BJ (cell line): ENCODE data around the gene ZNF385D. TPM values are rescaled to one million over a fixed set of nuclear protein-coding genes. Genes with fewer than 3 reads are reported as not detected.

Experiments used
- CTCF ChIA-PET: fragments of 350-600 bp; formaldehyde crosslinking; extraction: SDS; loops from one replicate; lab custom pipeline; 2021; ENCODE audit warnings: antibody characterized with exemption, inconsistent platforms; lab: Yijun Ruan, JAX
- POLR2A ChIA-PET: fragments of 300-600 bp; sonication (Branson Sonifier 250); formaldehyde crosslinking; extraction: SDS; loops from one replicate; lab custom pipeline; 2021; ENCODE audit warnings: antibody characterized with exemption; lab: Charles Lee
- DNase-seq: peaks from one replicate; pipeline ENCODE4 v3.0.0-alpha.2; 2011; ENCODE audit warnings: low read depth
- H3K27me3 ChIP-seq: 2 replicates; pipeline ENCODE4 v1.6.0; 2011; ENCODE audit warnings: low read length; ENCODE audit not compliant: control insufficient read depth, insufficient read depth
- H3K36me3 ChIP-seq: 2 replicates; pipeline ENCODE4 v1.5.1; 2011; ENCODE audit warnings: low read length; ENCODE audit not compliant: control insufficient read depth, insufficient read depth
- H3K4me3 ChIP-seq: 2 replicates; pipeline ENCODE4 v1.5.1; 2011; ENCODE audit warnings: low read depth, mild to moderate bottlenecking, control low read depth, low read length
- polyA plus RNA-seq: library from polyadenylated mRNA; depleted of rRNA; stranded (reverse); fragments of >200 nt; gene quantifications from 2 replicates; pipeline ENCODE4 v1.2.3, GENCODE V29; 2011
- TF ChIP-seq, protein P1 (sequence below): IDR thresholded peaks from 2 replicates; pipeline ENCODE4 v1.5.1; 2011; ENCODE audit warnings: low read depth, mild to moderate bottlenecking, control low read depth, inconsistent platforms, low read length, moderate library complexity; ENCODE audit not compliant: insufficient read depth

Gene ZNF385D
- polyA plus RNA-seq, 1 experiment: 2.2 TPM

DNA sequence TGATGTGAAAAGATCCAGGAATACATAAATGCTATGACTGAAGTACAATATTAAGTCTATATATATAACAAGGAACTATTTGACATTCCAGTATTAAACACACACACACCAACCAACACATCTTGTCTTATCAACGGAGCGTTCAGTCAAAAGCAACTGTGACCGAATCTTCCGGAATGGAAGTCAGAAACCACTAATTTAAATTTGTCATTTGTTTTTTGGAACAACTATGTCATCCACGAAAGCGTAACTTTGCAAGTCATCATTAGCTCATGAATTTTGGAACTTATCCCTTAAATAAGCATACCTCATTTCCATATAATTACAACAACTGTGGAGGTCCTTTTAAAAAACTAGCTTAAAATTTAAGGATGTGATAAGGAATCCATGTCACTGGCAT is 5.0 kb downstream of the ZNF385D start:
- ChIA-PET CTCF (no interaction called here), POLR2A (no interaction called here)
- TF ChIP-seq, protein P1, sequence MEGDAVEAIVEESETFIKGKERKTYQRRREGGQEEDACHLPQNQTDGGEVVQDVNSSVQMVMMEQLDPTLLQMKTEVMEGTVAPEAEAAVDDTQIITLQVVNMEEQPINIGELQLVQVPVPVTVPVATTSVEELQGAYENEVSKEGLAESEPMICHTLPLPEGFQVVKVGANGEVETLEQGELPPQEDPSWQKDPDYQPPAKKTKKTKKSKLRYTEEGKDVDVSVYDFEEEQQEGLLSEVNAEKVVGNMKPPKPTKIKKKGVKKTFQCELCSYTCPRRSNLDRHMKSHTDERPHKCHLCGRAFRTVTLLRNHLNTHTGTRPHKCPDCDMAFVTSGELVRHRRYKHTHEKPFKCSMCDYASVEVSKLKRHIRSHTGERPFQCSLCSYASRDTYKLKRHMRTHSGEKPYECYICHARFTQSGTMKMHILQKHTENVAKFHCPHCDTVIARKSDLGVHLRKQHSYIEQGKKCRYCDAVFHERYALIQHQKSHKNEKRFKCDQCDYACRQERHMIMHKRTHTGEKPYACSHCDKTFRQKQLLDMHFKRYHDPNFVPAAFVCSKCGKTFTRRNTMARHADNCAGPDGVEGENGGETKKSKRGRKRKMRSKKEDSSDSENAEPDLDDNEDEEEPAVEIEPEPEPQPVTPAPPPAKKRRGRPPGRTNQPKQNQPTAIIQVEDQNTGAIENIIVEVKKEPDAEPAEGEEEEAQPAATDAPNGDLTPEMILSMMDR: no peak
- H3K27me3 ChIP-seq: no peaks in the 10 kb centered on the region
- no peak overlapping the region for H3K4me3 ChIP-seq
- DNase-seq: no peak
- H3K36me3 ChIP-seq: no peaks in the 10 kb centered on the region

DNA sequence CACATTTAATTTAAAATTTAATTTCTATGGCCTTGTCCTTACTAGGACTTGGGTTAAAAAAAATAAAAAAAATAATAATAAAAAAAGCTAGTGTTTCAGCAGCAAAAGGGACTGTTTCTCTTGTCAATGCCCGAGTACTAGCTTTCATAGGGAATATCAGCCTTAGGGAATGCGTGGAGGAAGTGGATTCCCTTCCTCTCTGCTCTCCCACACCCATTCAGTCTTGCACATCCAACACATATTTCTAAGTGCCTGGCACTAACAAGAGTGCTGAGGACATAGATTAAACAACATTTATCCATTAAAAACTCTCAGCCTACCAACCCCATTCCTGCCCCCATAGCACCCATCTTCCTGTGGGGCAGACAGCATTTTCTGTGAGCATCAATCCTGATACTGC is 6.2 kb downstream of the ZNF385D start:
- POLR2A ChIA-PET: no interaction called here
- TF ChIP-seq, protein P1: no peak
- CTCF ChIA-PET: interaction anchor here (0.9 kb wide), 1 partner anchor 18 kb away, joined by 3 read pairs; no protein-coding TSS in a partner anchor
- DNase-seq: no peak
- Histone ChIP-seq H3K36me3 (no peaks in the 10 kb centered on the region), H3K27me3 (no peaks in the 10 kb centered on the region), H3K4me3 (no peak overlapping the region)

DNA sequence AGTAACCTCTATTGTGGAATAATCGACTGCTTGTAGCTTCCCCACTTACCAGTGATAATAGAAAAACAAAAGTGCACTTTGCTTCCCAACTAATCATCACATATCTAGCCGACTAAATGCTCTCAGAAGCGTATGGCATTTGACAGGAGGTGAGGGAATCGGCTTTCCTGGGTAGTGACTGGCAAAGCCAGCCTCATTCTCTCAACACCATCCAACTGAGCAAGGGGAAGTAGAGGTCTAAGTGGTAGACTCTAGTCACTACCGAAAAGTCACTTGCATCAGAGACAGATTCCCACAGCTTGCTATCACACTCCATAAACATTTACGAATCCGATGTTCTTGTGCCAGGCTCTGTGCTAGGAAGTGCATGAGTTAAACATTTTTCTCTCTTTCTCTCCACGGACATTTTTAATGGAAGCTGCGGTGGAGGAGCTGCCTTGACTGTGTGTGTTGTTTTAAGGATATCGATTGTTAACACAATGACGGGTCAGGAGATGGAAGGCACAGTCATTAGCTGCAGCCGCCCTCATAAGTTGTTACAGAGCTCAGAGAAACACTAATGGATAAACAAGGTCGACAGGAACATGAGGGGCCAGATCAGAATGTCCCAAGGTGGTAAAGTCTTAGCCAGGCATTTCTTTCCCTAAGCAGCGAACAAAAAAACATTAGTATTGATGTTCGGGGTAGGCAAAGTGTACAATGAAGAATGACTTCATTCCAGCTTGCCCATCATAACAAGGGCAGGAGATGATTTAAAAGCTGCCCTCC is 11.9 kb downstream of the ZNF385D start:
- TF ChIP-seq, protein P1: no peak
- no peak for DNase-seq
- Histone ChIP-seq H3K36me3 (no peaks in the 10 kb centered on the region), H3K27me3 (no peaks in the 10 kb centered on the region), H3K4me3 (no peak overlapping the region)
- ChIA-PET CTCF (no interaction called here), POLR2A (no interaction called here)

- POLR2A ChIA-PET: no interaction called here
- Histone ChIP-seq H3K27me3 (no peaks in the 10 kb centered on the region), H3K36me3 (no peaks in the 10 kb centered on the region), H3K4me3 (no peak overlapping the region)
- TF ChIP-seq, protein P1: no peak
- DNase-seq: no peak
- CTCF ChIA-PET: no interaction called here
Observed at GRCh38 chr3:21738283-21738682, 12.7 kb downstream of the ZNF385D start.

- DNase-seq: no peak
- TF ChIP-seq, protein P1: no peak
- Histone ChIP-seq H3K4me3 (no peak overlapping the region), H3K36me3 (no peaks in the 10 kb centered on the region), H3K27me3 (no peaks in the 10 kb centered on the region)
- ChIA-PET POLR2A (no interaction called here), CTCF (no interaction called here)
Observed at GRCh38 chr3:21734746-21735145, 16.3 kb downstream of the ZNF385D start.
